Hippocampal formation (tissue), 2 donors: Measurements from ENCODE around the gene HGFAC.
"Not testable (repeated sequence)": the region's sequence is repeated elsewhere in the genome, so short reads cannot be mapped to it uniquely, and the experiment has no call there.

Experiments
- DNase-seq, 2 donors: peaks; one replicate each; lab custom pipeline; 2025; lab: John Stamatoyannopoulos, UW

The HGFAC gene

GRCh38 chr4:3411190-3411589 is 30.6 kb upstream of the HGFAC start:
- DNase-seq: not testable (repeated sequence)

- no peak for DNase-seq
Measured at GRCh38 chr4:3411676-3412075, 30.1 kb upstream of the HGFAC start.

- DNase-seq: no peak
Measured at GRCh38 chr4:3412257-3413020, 29.3 kb upstream of the HGFAC start.

GRCh38 chr4:3413217-3413671 is 28.5 kb upstream of the HGFAC start:
- no peak for DNase-seq

- no peak for DNase-seq
Measured at GRCh38 chr4:3413675-3414420, 27.9 kb upstream of the HGFAC start.

- no peak for DNase-seq
Measured at GRCh38 chr4:3414421-3415279, 27.1 kb upstream of the HGFAC start.

- DNase-seq: no peak
Measured at GRCh38 chr4:3415471-3416141, 26.2 kb upstream of the HGFAC start.

- no peak for DNase-seq
Measured at GRCh38 chr4:3416270-3416669, 25.5 kb upstream of the HGFAC start.

- no peak for DNase-seq
Measured at GRCh38 chr4:3416821-3417221, 24.9 kb upstream of the HGFAC start.

- DNase-seq: no peak
Measured at GRCh38 chr4:3417448-3417847, 24.3 kb upstream of the HGFAC start.

- no peak for DNase-seq
Measured at GRCh38 chr4:3418029-3418762, 23.6 kb upstream of the HGFAC start.

- DNase-seq: no peak
Measured at GRCh38 chr4:3419836-3420605, 21.7 kb upstream of the HGFAC start.

- no peak for DNase-seq
Measured at GRCh38 chr4:3420606-3420955, 21.2 kb upstream of the HGFAC start.

- DNase-seq: no peak
Measured at GRCh38 chr4:3420956-3421355, 20.8 kb upstream of the HGFAC start.

GRCh38 chr4:3421470-3421869 is 20.3 kb upstream of the HGFAC start:
- DNase-seq: no peak

- DNase-seq: no peak
Measured at GRCh38 chr4:3422241-3422801, 19.4 kb upstream of the HGFAC start.

- no peak for DNase-seq
Measured at GRCh38 chr4:3422808-3423297, 18.9 kb upstream of the HGFAC start.

GRCh38 chr4:3423406-3423805 is 18.4 kb upstream of the HGFAC start:
- no peak for DNase-seq

GRCh38 chr4:3423952-3424351 is 17.8 kb upstream of the HGFAC start:
- DNase-seq: no peak

GRCh38 chr4:3424522-3425095 is 17.2 kb upstream of the HGFAC start:
- DNase-seq: no peak
